Measurements from ENCODE around the gene CYTH4. TPM values are rescaled to one million over a fixed set of nuclear protein-coding genes. Genes with fewer than 3 reads are reported as not detected.

CYTH4 gene
- total RNA-seq, 1 experiment from 2014 or later = not detected

GRCh38 chr22:37244922-37245722 is 37.2 kb upstream of the CYTH4 start:
- Histone ChIP-seq H3K27ac (no peak overlapping the region), H3K4me1 (replicated peaks; ENCODE audit: insufficient read depth) (peaks cover 17% of the 10 kb centered on the region), H3K4me3 (no peak overlapping the region), H4K20me1 (ENCODE audit: insufficient read depth) (no peaks in the 10 kb centered on the region), H3F3A (ENCODE audit: insufficient read depth, low read depth) (peaks cover 10% of the 10 kb centered on the region; the same call in 1 of the 2 replicates), H3K4me2 (no peak overlapping the region), H3K27me3 (ENCODE audit: insufficient read depth, low read depth) (no peaks in the 10 kb centered on the region), H3K79me2 (ENCODE audit: low read depth) (0 out of 2 replicates have a peak, but pooled peaks cover 5% of the 10 kb centered on the region), H3K9me3 (ENCODE audit: insufficient read depth, low read depth) (no peaks in the 10 kb centered on the region), H2AFZ (no peak overlapping the region), H3K9me2 (ENCODE audit: insufficient read depth) (no peaks in the 10 kb centered on the region), H3K36me3 (ENCODE audit: low read depth) (no peaks in the 10 kb centered on the region)
- intact Hi-C loops (cut with micrococcal nuclease; ENCODE audit: unreplicated experiment) = no loop called here
- no peak for TF ChIP-seq EZH2 (IDR thresholded peaks at IDR 0.05; ENCODE audit: low read depth)
- TF ChIP-seq CTCF (conservative IDR thresholded peaks at IDR 0.05) = no peak
- no TSS peak for BruUV-seq (replicated peaks)
- ChIA-PET CTCF (interaction anchor here (0.6 kb wide), 1 partner anchor 24 kb away, joined by 3 read pairs; no protein-coding TSS in a partner anchor), POLR2A (ENCODE audit: unreplicated experiment) (interaction anchor here (0.7 kb wide), 1 partner anchor 191 kb away, joined by 3 read pairs; no protein-coding TSS in a partner anchor)
- DNase-seq = no peak

- POLR2A ChIA-PET (ENCODE audit: unreplicated experiment) = no interaction called here
- 0 out of 2 replicates have a peak, but pooled peaks cover 5% of the 10 kb centered on the region for H3K79me2 ChIP-seq (ENCODE audit: low read depth)
- no peaks in the 10 kb centered on the region for H3K36me3 ChIP-seq (ENCODE audit: low read depth)
These were observed 36.6 kb upstream of the CYTH4 start for GRCh38 chr22:37245740-37246139.

GRCh38 chr22:37248251-37248650 is 34.1 kb upstream of the CYTH4 start:
- Histone ChIP-seq H3F3A (ENCODE audit: insufficient read depth, low read depth) (peaks cover 20% of the 10 kb centered on the region; the same call in 1 of the 2 replicates), H3K4me1 (replicated peaks; ENCODE audit: insufficient read depth) (peaks cover 6% of the 10 kb centered on the region), H3K79me2 (ENCODE audit: low read depth) (0 out of 2 replicates have a peak, but pooled peaks cover 5% of the 10 kb centered on the region), H2AFZ (no peak overlapping the region), H3K9me3 (ENCODE audit: insufficient read depth, low read depth) (no peaks in the 10 kb centered on the region), H4K20me1 (ENCODE audit: insufficient read depth) (no peaks in the 10 kb centered on the region), H3K4me2 (no peak overlapping the region), H3K36me3 (ENCODE audit: low read depth) (no peaks in the 10 kb centered on the region), H3K4me3 (no peak overlapping the region), H3K27ac (no peak overlapping the region), H3K27me3 (ENCODE audit: insufficient read depth, low read depth) (no peaks in the 10 kb centered on the region), H3K9me2 (ENCODE audit: insufficient read depth) (no peaks in the 10 kb centered on the region)
- ChIA-PET POLR2A (ENCODE audit: unreplicated experiment) (no interaction called here), CTCF (interaction anchor here (0.7 to 2.3 kb wide), 2 partner anchors 11 to 73 kb away, joined by 3 to 8 read pairs; no protein-coding TSS in a partner anchor)
- TF ChIP-seq CTCF (conservative IDR thresholded peaks at IDR 0.05) (no peak), EZH2 (IDR thresholded peaks at IDR 0.05; ENCODE audit: low read depth) (no peak)
- DNase-seq = no peak
- intact Hi-C loops (cut with micrococcal nuclease; ENCODE audit: unreplicated experiment) = no loop called here
- no TSS peak for BruUV-seq (replicated peaks)

More at GRCh38 chr22:37245740-37246139, 36.6 kb upstream of the CYTH4 start:
- peaks cover 10% of the 10 kb centered on the region; the same call in 1 of the 2 replicates for H3F3A ChIP-seq (ENCODE audit: insufficient read depth, low read depth)
- no peaks in the 10 kb centered on the region for H3K9me2 ChIP-seq (ENCODE audit: insufficient read depth)
- H3K4me2 ChIP-seq = no peak overlapping the region
- no peaks in the 10 kb centered on the region for H4K20me1 ChIP-seq (ENCODE audit: insufficient read depth)
- H3K4me1 ChIP-seq (replicated peaks; ENCODE audit: insufficient read depth) = peaks cover 17% of the 10 kb centered on the region
- no peak overlapping the region for H3K27ac ChIP-seq
- H3K9me3 ChIP-seq (ENCODE audit: insufficient read depth, low read depth) = no peaks in the 10 kb centered on the region
- no peak overlapping the region for H2AFZ ChIP-seq
- no peaks in the 10 kb centered on the region for H3K27me3 ChIP-seq (ENCODE audit: insufficient read depth, low read depth)
- intact Hi-C loops (cut with micrococcal nuclease; ENCODE audit: unreplicated experiment) = no loop called here
- DNase-seq = no peak
- BruUV-seq (replicated peaks) = no TSS peak
- CTCF ChIA-PET = interaction anchor here (0.6 kb wide), 1 partner anchor 24 kb away, joined by 3 read pairs; no protein-coding TSS in a partner anchor
- TF ChIP-seq CTCF (conservative IDR thresholded peaks at IDR 0.05) (no peak), EZH2 (IDR thresholded peaks at IDR 0.05; ENCODE audit: low read depth) (no peak)
- no peak overlapping the region for H3K4me3 ChIP-seq
